Raji (cell line): ENCODE measurements around the gene CYTH4.
A peak's percentile ranks its signal among the peaks of the same experiment; 100 is the strongest.

Experiments
- POLR2A ChIP-seq: IDR thresholded peaks from 2 replicates; pipeline ENCODE4 v1.6.1; 2011; ENCODE audit warnings: low read depth, low read length, control low read depth; ENCODE audit not compliant: insufficient read depth

The CYTH4 gene

GRCh38 chr22:37277384-37277783 lies 4.9 kb upstream of the CYTH4 start:
- TF ChIP-seq POLR2A, result no peak

GRCh38 chr22:37278261-37278660 lies 4.0 kb upstream of the CYTH4 start:
- no peak for TF ChIP-seq POLR2A

- TF ChIP-seq POLR2A, result no peak
Measured at GRCh38 chr22:37279331-37280181, 2.8 kb upstream of the CYTH4 start.

- no peak for TF ChIP-seq POLR2A
Measured at GRCh38 chr22:37280718-37281117, 1.6 kb upstream of the CYTH4 start.

GRCh38 chr22:37281195-37281594 lies 1.1 kb upstream of the CYTH4 start:
- TF ChIP-seq POLR2A, result no peak

DNA sequence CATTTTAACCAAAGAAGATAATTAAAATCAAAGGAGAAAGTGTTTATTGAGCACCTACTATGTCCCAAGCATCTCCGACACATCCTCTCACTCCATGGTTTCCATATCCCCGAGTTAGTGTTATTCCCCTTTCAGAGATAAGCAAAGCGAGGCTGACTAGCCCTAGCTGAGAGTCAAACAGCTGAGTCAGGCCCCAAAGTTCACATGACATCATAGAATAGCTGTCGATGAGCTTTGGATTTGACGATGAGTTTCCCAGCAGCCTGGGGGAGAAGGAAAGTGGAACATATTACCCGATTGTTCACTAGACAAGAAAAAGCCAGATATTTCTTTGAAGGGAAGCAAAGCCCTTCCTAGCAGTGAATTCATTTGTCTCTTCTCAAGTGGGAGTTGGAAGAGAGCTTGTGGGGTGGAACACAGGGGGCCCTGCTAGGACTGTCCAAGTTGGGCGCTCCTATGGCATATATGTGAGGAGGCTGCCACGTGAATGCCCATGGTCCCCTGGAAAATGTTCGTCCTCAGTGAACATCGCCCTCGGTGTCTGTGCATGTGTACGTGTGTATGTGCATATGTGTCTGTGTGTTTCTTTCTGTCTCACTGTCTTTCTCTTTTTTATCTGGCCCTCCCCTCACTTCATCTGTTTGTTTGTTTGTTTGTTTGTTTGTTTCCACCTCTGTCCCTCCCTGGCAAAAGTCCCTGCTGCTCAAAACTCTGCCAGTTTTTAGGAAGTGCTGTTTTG lies 493 bp upstream of the CYTH4 start:
- TF ChIP-seq POLR2A, result no peak

- no peak for TF ChIP-seq POLR2A
Measured at GRCh38 chr22:37283393-37283937, 1.2 kb downstream of the CYTH4 start.

GRCh38 chr22:37284126-37284804 lies 2.0 kb downstream of the CYTH4 start:
- TF ChIP-seq POLR2A, result no peak

DNA sequence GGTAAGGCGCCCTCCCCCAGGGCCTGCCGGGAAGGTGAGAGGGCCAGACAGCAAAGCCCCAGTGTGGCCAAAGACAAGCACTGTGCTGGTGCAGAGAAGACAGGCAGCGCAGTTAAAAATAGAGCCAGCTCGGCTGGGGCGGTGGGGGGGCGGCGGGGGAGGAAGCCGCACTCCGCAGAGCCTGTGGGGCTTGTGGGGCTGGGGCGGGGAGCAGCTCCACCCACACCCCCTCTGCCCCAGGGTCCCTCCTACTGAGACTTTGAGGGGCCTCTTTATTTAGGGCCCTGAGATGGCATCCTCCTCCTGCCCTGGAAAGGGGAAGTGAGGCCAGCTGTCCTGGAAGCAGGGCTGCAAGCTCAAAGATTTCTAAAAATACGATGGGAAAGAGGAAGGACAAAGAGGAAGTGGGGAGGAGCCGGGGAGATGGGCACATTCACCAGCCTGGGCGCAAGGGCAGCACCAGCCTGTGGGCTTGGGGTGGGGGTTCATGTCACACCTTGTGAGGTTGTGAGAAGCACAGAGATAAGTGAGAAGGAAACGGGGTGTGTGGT lies 2.6 kb downstream of the CYTH4 start:
- 0 out of 2 replicates have a peak, but pooled peaks have one; percentile 19 for TF ChIP-seq POLR2A

DNA sequence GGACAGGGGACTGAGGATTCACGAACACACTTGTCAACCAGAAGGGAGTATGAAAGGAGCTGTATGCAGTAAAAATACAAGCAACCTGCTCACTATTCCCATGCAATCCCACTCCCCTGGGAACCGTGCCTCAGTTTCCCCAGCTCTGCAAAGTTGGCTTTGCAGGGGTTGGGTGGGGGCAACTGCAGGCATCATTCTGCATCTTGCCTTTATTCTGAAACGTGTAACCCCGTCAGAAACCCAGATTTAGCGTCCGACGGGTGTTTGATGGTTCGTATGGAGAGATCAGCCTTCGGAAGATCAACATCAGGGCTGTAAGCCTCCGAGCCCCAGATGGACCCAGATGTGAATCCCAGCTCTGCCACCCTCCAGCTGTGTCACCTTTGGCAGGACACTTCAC lies 3.6 kb downstream of the CYTH4 start:
- TF ChIP-seq POLR2A, result no peak

DNA sequence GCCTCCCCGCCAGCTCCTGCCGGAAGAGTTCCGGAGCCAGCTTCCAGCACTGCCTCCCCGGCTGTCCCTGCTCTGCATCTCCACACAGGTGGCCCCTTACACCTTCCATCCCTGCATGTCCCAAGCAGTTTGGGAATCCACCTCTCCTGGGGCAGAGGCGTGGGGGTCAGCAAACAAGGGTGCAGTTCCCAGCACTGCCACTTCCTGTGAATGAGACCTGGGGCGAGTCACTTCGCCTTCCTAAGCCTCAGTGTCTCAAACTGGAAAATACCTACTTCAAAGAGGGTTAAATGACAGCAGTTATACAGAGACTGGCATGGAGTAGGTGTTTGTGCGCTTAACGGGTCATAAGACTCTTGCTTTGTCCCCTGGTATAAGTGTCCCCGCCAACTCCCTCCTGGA lies 5.2 kb downstream of the CYTH4 start:
- no peak for TF ChIP-seq POLR2A

- TF ChIP-seq POLR2A, result no peak
Measured at GRCh38 chr22:37288521-37288920, 6.2 kb downstream of the CYTH4 start.

GRCh38 chr22:37289156-37289735 lies 6.9 kb downstream of the CYTH4 start:
- TF ChIP-seq POLR2A, result no peak

- TF ChIP-seq POLR2A, result no peak
Measured at GRCh38 chr22:37290737-37291136, 8.4 kb downstream of the CYTH4 start.
